ENCODE data around the gene OAT. TPM values are rescaled to one million over a fixed set of nuclear protein-coding genes. Genes with fewer than 3 reads are reported as not detected.

The OAT gene
- total and polyA plus RNA-seq, 2 of the 4 experiments (the other 2 are of a cell fraction), result 110 to 152 TPM

DNA sequence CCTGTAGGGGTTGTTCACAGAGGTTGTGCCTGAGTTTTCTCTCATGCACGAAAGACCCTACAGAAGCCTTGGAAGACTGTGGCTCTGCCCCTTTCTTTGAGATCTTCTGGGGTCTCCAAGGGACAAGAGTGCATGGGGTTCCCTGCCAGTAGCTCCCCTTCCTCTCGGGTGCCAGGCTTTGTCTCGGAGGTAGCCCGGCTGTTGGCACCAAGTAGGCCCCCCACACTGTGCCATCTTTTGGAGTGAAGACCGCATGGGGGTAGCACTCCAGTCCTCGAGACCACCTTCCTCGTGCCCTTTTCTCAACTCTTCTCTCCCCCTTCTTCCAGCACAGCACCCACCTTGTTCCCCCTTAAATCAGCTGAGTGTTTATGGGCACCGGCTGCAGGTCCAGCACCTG lies 41.6 kb downstream of the OAT start:
- Histone ChIP-seq H3K9ac (ENCODE audit: low read depth, low read length) (no peak overlapping the region), H3K23ac (ENCODE audit: low read depth, low read length) (no peak overlapping the region), H4K20me1 (ENCODE audit: insufficient read depth, low read length) (no peaks in the 10 kb centered on the region), H3K4me3 (ENCODE audit: insufficient read depth, low read depth, low read length) (no peak overlapping the region), H3K4me2 (ENCODE audit: low read depth, low read length) (no peak overlapping the region), H2BK15ac (ENCODE audit: low read depth, low read length) (no peak overlapping the region), H2AK9ac (replicated peaks; ENCODE audit: low read depth, low read length, poor library complexity) (no peak overlapping the region), H3K36me3 (ENCODE audit: control insufficient read depth, insufficient read depth, low read length) (no peaks in the 10 kb centered on the region), H2BK120ac (ENCODE audit: low read depth, low read length) (no peak overlapping the region), H3K56ac (ENCODE audit: extremely low read depth, insufficient read depth, low read length) (no peak overlapping the region), H4K91ac (ENCODE audit: insufficient read depth, low read depth, low read length) (no peak overlapping the region), H4K5ac (ENCODE audit: low read depth, low read length) (no peak overlapping the region), H2BK5ac (ENCODE audit: low read depth, low read length, poor library complexity, severe bottlenecking) (no peak overlapping the region), H4K8ac (ENCODE audit: low read depth in 2 of 2, low read length in 2 of 2) (no peak overlapping the region), H3K27me3 (ENCODE audit: control insufficient read depth, insufficient read depth, low read length) (peaks cover 16% of the 10 kb centered on the region), H3K14ac (replicated peaks; ENCODE audit: low read depth, low read length) (no peak overlapping the region), H2BK20ac (ENCODE audit: low read depth, low read length) (no peak overlapping the region), H3K9me1 (ENCODE audit: insufficient read depth, low read length) (no peaks in the 10 kb centered on the region), H3K18ac (ENCODE audit: low read depth, low read length) (no peak overlapping the region), H3K4me1 (ENCODE audit: control insufficient read depth, insufficient read depth, low read length) (no peaks in the 10 kb centered on the region), H3K79me1 (ENCODE audit: low read depth in 1 of 2, low read length in 2 of 2) (no peaks in the 10 kb centered on the region), H3K9me3 (ENCODE audit: control insufficient read depth, insufficient read depth, low read length) (no peaks in the 10 kb centered on the region), H3K27ac (ENCODE audit: insufficient read depth, low read length) (no peak overlapping the region), H3K4ac (ENCODE audit: low read depth, low read length) (no peak overlapping the region), H2AFZ (replicated peaks; ENCODE audit: low read length, poor library complexity) (no peak overlapping the region), H2AK5ac (ENCODE audit: low read depth, low read length) (no peak overlapping the region)
- no peak for DNase-seq
- WGBS, 2 experiments (ENCODE audit: extremely low coverage in 2 of 2, insufficient read length in 1 of 2), result 90% methylated on average over 3 of the region's 8 CpGs; no CpG with 5 or more reads in 1 of the 2 experiments
- ATAC-seq (ENCODE audit: low read depth), result no peak
- in situ Hi-C loops (cut with MboI; ENCODE audit: low sequenced_read_pairs) (loop anchor here (25.0 kb wide), 1 partner anchor 1240 kb away; the partner anchor contains the start of genes HMX2 and HMX3), dilution Hi-C loops (cut with HindIII; ENCODE audit: low sequenced_read_pairs, unreplicated experiment) (loop anchor here (25.0 kb wide), 1 partner anchor 390 kb away; no protein-coding TSS in a partner anchor), intact Hi-C loops (cut with micrococcal nuclease) (no loop called here)
- no TSS peak for BruUV-seq (replicated peaks)
- CTCF ChIA-PET, result no interaction called here
- POLR2A ChIA-PET (ENCODE audit: unreplicated experiment), result no interaction called here
- TF ChIP-seq MXI1 (IDR thresholded peaks at IDR 0.05; ENCODE audit: borderline replicate concordance, low read depth, low read length), result no peak
- no peak for TF ChIP-seq RAD21 (IDR thresholded peaks at IDR 0.05; ENCODE audit: low read length)
- TF ChIP-seq NFE2L2 (IDR thresholded peaks at IDR 0.05; ENCODE audit: low read depth, low read length), result no peak
- TF ChIP-seq, protein P1, sequence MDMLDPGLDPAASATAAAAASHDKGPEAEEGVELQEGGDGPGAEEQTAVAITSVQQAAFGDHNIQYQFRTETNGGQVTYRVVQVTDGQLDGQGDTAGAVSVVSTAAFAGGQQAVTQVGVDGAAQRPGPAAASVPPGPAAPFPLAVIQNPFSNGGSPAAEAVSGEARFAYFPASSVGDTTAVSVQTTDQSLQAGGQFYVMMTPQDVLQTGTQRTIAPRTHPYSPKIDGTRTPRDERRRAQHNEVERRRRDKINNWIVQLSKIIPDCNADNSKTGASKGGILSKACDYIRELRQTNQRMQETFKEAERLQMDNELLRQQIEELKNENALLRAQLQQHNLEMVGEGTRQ (IDR thresholded peaks at IDR 0.05; ENCODE audit: low read depth, low read length), result no peak
- TF ChIP-seq BHLHE40 (IDR thresholded peaks at IDR 0.05; ENCODE audit: low read depth, low read length), result no peak
- no peak for TF ChIP-seq POLR2A (IDR thresholded peaks at IDR 0.05; ENCODE audit: low read depth, low read length)
